SK-N-MC (cell line): Measurements from ENCODE around the gene AUTS2.

Source experiments
- EZH2 ChIP-seq: fragments of 200-600 bp; sonication (generic); IDR thresholded peaks from one replicate; pipeline ENCODE4 v1.6.1; 2017; ENCODE audit warnings: antibody characterized with exemption
- POLR2AphosphoS5 ChIP-seq: IDR thresholded peaks from 2 replicates; pipeline ENCODE4 v1.6.1; 2012; ENCODE audit warnings: mild to moderate bottlenecking, low read depth, low read length, borderline replicate concordance

- TF ChIP-seq EZH2 (no peak), POLR2AphosphoS5 (no peak)
These were observed 780.9 kb downstream of the AUTS2 start for GRCh38 chr7:70379210-70379609.
